OCI-LY1 (cell line): Measurements from ENCODE around the gene SNX7.

Experiments used
- EZH2 ChIP-seq: fragments of 200-600 bp; sonication (generic), shearing (Covaris generic); IDR thresholded peaks from 2 replicates; pipeline ENCODE4 v1.8.0; 2017; ENCODE audit warnings: borderline replicate concordance, mixed run types, mild to moderate bottlenecking, antibody characterized with exemption, low read length, moderate library complexity, mixed read lengths
- TF ChIP-seq, protein P1 (sequence below): fragments of 200-600 bp; sonication (generic), shearing (Covaris generic); IDR thresholded peaks from 2 replicates; pipeline ENCODE4 v1.5.1; 2017; ENCODE audit warnings: mild to moderate bottlenecking, antibody characterized with exemption, low read length, moderate library complexity, mixed read lengths

GRCh38 chr1:98769162-98769561, 107.6 kb downstream of the SNX7 start:
- TF ChIP-seq, protein P1, sequence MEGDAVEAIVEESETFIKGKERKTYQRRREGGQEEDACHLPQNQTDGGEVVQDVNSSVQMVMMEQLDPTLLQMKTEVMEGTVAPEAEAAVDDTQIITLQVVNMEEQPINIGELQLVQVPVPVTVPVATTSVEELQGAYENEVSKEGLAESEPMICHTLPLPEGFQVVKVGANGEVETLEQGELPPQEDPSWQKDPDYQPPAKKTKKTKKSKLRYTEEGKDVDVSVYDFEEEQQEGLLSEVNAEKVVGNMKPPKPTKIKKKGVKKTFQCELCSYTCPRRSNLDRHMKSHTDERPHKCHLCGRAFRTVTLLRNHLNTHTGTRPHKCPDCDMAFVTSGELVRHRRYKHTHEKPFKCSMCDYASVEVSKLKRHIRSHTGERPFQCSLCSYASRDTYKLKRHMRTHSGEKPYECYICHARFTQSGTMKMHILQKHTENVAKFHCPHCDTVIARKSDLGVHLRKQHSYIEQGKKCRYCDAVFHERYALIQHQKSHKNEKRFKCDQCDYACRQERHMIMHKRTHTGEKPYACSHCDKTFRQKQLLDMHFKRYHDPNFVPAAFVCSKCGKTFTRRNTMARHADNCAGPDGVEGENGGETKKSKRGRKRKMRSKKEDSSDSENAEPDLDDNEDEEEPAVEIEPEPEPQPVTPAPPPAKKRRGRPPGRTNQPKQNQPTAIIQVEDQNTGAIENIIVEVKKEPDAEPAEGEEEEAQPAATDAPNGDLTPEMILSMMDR = no peak
- no peak for TF ChIP-seq EZH2
